GM13976 (cell line): ENCODE measurements around the gene KNDC1.
"Not testable (repeated sequence)": the region's sequence is repeated elsewhere in the genome, so short reads cannot be mapped to it uniquely, and the experiment has no call there.

ENCODE experiments used
- DNase-seq: peaks from one replicate; pipeline ENCODE4 v3.0.0; 2012; ENCODE audit warnings: low spot score
- in situ Hi-C: fragments of 300-500 bp; cut with MboI; formaldehyde crosslinking; loops from one replicate; pipeline ENCODE4 v1.12.0; 2022; ENCODE audit warnings: low sequenced_read_pairs, mixed read lengths, inconsistent platforms; ENCODE audit not compliant: unreplicated experiment
- TF ChIP-seq, protein P1 (sequence below): IDR thresholded peaks from 2 replicates; pipeline ENCODE4 v1.5.1; 2012; ENCODE audit warnings: borderline replicate concordance, mild to moderate bottlenecking; ENCODE audit not compliant: insufficient read depth; ENCODE audit errors: extremely low read depth, missing control alignments, control extremely low read depth

The KNDC1 gene

DNA sequence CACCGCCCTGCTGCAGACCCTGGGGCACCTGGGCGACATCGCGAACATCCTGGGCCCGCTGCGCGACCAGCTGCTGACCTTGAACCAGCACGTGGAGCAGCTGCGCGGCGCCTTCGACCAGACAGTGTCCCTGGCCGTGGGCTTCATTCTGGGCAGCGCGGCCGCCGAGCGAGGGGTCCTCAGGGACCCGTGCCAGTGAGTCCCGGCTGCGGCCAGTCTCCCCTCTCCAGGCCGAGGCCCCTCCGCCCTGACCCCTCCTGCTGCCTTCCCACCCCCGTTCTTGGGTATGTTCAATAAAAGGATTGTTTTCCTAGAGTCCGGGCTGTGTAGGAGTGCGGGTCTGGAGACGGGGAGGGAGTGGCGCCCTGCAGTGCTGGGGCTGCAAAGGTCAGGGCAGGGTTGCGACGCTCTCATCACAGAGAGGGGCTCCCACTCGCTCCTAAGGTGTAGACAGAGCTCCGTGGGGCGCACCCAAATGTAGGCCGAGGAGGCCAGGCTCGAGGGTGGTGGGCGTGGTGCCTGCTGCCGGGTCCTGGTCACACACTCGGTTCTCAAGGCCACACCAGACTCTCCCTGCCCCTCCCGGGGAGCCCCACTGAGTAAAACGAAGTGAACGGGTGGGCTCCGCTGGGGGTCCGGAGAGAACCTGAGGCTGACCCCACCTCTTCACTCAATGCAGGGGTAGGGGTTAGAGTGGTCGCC, 71.4 kb downstream of the KNDC1 start:
- no peak for DNase-seq
- TF ChIP-seq, protein P1, sequence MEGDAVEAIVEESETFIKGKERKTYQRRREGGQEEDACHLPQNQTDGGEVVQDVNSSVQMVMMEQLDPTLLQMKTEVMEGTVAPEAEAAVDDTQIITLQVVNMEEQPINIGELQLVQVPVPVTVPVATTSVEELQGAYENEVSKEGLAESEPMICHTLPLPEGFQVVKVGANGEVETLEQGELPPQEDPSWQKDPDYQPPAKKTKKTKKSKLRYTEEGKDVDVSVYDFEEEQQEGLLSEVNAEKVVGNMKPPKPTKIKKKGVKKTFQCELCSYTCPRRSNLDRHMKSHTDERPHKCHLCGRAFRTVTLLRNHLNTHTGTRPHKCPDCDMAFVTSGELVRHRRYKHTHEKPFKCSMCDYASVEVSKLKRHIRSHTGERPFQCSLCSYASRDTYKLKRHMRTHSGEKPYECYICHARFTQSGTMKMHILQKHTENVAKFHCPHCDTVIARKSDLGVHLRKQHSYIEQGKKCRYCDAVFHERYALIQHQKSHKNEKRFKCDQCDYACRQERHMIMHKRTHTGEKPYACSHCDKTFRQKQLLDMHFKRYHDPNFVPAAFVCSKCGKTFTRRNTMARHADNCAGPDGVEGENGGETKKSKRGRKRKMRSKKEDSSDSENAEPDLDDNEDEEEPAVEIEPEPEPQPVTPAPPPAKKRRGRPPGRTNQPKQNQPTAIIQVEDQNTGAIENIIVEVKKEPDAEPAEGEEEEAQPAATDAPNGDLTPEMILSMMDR = no peak
- in situ Hi-C loops = no loop called here

- DNase-seq = no peak
- TF ChIP-seq, protein P1 = no peak
- in situ Hi-C loops = no loop called here
Measured at GRCh38 chr10:133231946-133232574, 72.0 kb downstream of the KNDC1 start.

GRCh38 chr10:133234796-133235195, 74.8 kb downstream of the KNDC1 start:
- DNase-seq, in situ Hi-C loops: not testable (repeated sequence)

- TF ChIP-seq, protein P1 = no peak
- DNase-seq = no peak
- in situ Hi-C loops = no loop called here
Measured at GRCh38 chr10:133235265-133235855, 75.3 kb downstream of the KNDC1 start.

GRCh38 chr10:133235932-133236331, 75.9 kb downstream of the KNDC1 start:
- in situ Hi-C loops = no loop called here
- no peak for DNase-seq
- TF ChIP-seq, protein P1 = no peak

DNA sequence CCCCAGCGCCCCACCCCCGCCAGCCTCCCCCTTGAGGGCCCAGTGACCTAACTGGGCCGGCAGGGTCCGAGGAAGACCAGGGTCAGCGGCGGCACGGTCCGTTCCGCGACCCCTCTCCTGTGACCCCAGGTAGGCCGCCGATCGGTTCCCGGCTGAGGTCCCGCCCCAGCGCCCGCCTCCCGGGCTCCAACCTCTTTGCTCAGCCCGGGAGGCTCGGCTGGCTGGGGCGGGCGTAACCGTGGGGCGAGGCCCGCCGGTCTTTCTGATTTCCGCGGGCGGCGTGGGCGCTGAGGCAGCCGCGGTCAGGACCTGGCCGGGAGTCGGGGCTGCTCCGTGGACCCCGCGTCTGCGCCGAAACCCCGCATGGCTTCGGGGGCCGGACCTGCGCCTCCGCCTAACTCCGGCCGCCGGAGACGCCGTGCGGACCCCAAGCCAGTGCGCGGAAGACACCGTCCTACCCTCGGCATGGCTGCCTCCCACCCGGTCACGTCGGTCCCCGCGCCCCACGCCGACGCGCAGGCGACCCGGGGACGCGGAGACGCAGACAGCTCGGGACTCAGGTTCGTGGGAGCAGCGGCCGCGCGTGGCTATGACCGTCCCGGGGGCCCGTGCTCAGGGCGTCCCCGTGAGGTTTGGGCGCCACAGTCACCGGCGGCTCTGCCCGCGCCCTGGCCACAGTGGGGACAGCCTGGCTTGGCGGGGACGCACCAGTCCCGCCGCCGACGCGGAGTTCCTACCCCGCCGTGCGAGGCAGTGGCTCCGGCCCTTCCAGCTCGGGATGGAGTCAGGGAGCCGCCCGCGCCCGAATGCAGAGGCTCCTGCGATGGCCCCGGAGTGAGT, 76.6 kb downstream of the KNDC1 start:
- in situ Hi-C loops = no loop called here
- TF ChIP-seq, protein P1 = no peak
- no peak for DNase-seq

GRCh38 chr10:133237241-133237587, 77.2 kb downstream of the KNDC1 start:
- TF ChIP-seq, protein P1 = no peak
- in situ Hi-C loops = no loop called here
- DNase-seq = no peak
